WI38 (cell line): ENCODE measurements around the gene RUSC1.

Experiments
- H3K4me3 ChIP-seq: 2 replicates; pipeline ENCODE4 v1.5.1; 2011; ENCODE audit warnings: low read depth, mild to moderate bottlenecking, control low read depth, low read length
- TF ChIP-seq, protein P1 (sequence below): IDR thresholded peaks from 2 replicates; pipeline ENCODE4 v1.5.1; 2012; ENCODE audit warnings: low read depth, mild to moderate bottlenecking, control low read depth, low read length

Gene RUSC1

DNA sequence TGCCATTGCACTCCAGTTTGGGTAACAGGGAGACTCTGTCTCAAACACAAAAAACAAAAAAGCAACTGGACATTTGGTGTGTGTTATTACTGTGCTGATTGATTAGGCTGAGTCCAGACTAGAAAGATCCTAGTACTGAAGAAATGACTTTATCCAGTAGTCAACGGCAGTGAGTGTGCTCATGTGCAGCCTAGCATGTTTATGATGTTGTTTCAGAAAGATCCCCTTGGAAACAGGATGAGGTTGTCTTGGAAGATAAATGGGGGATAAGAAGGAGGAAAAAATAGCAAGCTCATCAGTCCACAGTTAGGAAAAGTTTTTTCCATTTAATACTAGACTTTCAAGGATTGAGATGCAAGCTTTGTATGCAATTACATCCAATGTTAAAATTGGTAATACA lies 14.3 kb downstream of the RUSC1 start:
- TF ChIP-seq, protein P1, sequence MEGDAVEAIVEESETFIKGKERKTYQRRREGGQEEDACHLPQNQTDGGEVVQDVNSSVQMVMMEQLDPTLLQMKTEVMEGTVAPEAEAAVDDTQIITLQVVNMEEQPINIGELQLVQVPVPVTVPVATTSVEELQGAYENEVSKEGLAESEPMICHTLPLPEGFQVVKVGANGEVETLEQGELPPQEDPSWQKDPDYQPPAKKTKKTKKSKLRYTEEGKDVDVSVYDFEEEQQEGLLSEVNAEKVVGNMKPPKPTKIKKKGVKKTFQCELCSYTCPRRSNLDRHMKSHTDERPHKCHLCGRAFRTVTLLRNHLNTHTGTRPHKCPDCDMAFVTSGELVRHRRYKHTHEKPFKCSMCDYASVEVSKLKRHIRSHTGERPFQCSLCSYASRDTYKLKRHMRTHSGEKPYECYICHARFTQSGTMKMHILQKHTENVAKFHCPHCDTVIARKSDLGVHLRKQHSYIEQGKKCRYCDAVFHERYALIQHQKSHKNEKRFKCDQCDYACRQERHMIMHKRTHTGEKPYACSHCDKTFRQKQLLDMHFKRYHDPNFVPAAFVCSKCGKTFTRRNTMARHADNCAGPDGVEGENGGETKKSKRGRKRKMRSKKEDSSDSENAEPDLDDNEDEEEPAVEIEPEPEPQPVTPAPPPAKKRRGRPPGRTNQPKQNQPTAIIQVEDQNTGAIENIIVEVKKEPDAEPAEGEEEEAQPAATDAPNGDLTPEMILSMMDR = no peak
- no peak overlapping the region for H3K4me3 ChIP-seq

DNA sequence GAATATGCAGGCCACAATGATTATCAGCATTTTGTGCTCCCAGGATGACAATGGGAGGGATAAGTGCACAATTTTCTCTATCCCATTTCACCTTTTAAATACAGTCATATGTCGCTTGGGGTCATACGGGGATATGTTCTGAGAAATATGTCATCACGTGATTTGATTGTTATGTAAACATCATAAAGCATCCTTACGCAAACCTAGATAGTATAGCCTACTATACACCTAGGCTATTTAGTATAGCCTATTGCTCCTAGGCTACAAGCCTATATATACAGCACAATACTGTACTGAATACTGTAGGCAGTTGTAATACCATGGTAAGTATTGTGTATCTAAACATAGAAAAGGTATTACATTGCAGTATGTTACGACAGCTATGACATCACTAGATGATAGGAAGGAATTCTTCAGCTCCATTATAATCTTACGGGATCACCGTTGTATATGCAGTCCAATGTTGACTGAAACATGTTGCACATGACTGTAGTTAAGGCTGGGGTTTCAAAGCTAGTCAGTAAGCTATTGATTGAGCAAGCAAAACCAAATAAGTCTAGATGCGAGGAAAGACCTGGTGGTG lies 18.9 kb downstream of the RUSC1 start:
- TF ChIP-seq, protein P1 = no peak

GRCh38 chr1:155342842-155343241 lies 22.1 kb downstream of the RUSC1 start:
- no peak overlapping the region for H3K4me3 ChIP-seq
- TF ChIP-seq, protein P1 = no peak

More for the DNA sequence above, 18.9 kb downstream of the RUSC1 start:
- H3K4me3 ChIP-seq = no peak overlapping the region

DNA sequence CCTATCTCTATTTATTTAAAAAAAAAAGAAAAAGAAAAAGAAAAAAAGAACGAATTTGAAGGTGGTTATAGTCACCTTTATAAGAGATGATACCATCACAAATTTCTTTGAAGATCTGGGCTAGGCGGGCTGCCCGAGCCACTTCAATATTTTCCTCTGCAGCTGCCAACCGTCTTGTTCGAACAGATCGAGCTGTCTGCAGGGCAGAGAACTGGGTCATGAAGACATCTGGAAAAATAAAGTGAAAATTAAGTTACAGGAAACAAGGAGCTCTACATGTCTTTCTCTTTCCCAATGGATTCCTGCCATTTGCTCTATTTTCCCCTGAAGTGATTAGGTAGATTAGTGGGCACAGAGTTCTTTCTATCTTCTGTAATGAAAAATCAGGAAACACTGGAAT lies 31.9 kb downstream of the RUSC1 start:
- no peak overlapping the region for H3K4me3 ChIP-seq
- TF ChIP-seq, protein P1 = no peak

DNA sequence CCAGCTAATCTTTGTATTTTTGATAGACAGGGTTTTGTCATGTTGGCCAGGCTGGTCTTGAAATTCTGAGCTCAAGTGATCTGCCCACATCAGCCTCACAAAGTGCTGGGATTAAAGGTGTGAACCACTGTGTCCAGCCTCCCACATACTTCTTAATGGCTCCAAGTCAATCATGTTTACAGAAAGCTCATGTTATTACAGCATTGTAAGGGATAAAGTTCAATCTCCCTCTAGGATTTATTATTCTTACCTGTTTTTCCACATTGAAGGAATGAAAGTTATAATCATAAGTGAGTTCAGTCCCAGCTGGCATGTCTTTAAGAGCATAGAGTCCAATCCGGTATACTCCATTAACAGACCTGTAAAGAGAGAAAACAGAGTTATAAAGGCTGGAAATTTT lies 39.4 kb downstream of the RUSC1 start:
- no peak overlapping the region for H3K4me3 ChIP-seq
- TF ChIP-seq, protein P1 = no peak

GRCh38 chr1:155379180-155379579 lies 58.5 kb downstream of the RUSC1 start:
- H3K4me3 ChIP-seq = no peak overlapping the region
- TF ChIP-seq, protein P1 = no peak

DNA sequence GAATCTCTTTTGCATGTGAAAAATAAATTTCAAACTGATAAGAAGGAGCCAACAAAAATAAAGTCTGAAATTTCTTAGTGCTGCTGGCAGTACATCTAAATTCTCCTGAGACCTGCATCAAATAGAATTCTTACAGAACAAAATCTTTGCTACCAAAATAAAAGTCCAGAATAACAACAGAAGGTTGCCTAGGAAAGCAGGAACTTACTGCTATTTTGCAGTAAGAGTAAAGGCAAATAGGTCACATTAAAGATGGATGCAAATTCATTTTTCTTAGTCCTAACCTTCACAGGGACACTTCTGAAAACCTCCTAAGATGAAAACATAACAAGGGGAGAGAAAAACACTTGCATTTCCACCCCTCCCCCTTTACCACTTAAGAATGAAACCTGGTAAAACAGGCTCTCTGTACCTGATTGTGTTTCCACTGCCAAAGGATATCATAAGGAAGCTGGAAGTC lies 59.0 kb downstream of the RUSC1 start:
- H3K4me3 ChIP-seq = no peak overlapping the region
- TF ChIP-seq, protein P1 = no peak
